H1 (cell line): ENCODE measurements around the gene TMEM63A. TPM values are rescaled to one million over a fixed set of nuclear protein-coding genes. Genes with fewer than 3 reads are reported as not detected.

ENCODE experiments used
- ATF3 ChIP-seq: IDR thresholded peaks from 2 replicates; pipeline ENCODE4 v1.6.1; 2011; ENCODE audit warnings: low read depth, mild to moderate bottlenecking, low read length; ENCODE audit not compliant: insufficient read depth
- GABPA ChIP-seq: IDR thresholded peaks from 2 replicates; pipeline ENCODE4 v1.6.1; 2011; ENCODE audit warnings: mild to moderate bottlenecking, low read length, moderate library complexity, borderline replicate concordance; ENCODE audit not compliant: insufficient read depth
- GTF2F1 ChIP-seq: IDR thresholded peaks from 2 replicates; pipeline ENCODE4 v1.6.1; 2012; ENCODE audit warnings: low read depth, low read length, improper control_type of control experiment, borderline replicate concordance
- RFX5 ChIP-seq: IDR thresholded peaks from 2 replicates; pipeline ENCODE4 v1.6.1; 2011; ENCODE audit warnings: low read depth, low read length, improper control_type of control experiment, borderline replicate concordance
- SP2 ChIP-seq: IDR thresholded peaks from 2 replicates; pipeline ENCODE4 v1.6.1; 2012; ENCODE audit warnings: mild to moderate bottlenecking, low read length, inconsistent platforms
- polyA plus RNA-seq, 7 experiments: library from polyadenylated mRNA; depleted of rRNA in 3 of 7; stranded (reverse) in 5 of 7; unstranded in 2 of 7; fragments of >200 nt in 5 of 7; fragments of 200-250 nt in 2 of 7; gene quantifications; 1 replicate in 5 of 7; 2 replicates in 1 of 7; 4 replicates in 1 of 7; pipeline versions ENCODE4 v1.2.1 to v1.2.3, GENCODE V29; 2011 to 2013; ENCODE audit warnings: missing spikeins in 2 of 7, mixed read lengths in 2 of 7
- total RNA-seq: library from RNA; stranded (reverse); fragmentation: NEBNext Ultra II Directional; extraction: Animal tissue kit (Norgen Biotek cat#: 25700); gene quantifications from 2 replicates; pipeline ENCODE4 v1.2.1, GENCODE V29; 2021
- TF ChIP-seq, protein P1 (sequence below): IDR thresholded peaks from 2 replicates; pipeline ENCODE4 v1.6.1; 2012; ENCODE audit warnings: low read length, inconsistent platforms
- TF ChIP-seq, protein P2 (sequence below): IDR thresholded peaks from 2 replicates; pipeline ENCODE4 v1.6.1; 2011; ENCODE audit warnings: low read length, improper control_type of control experiment

Gene TMEM63A
- total and polyA plus RNA-seq, 2 of the 8 experiments (the other 6 are each of a cell fraction or from before 2014, with no cell fraction given) = 26.1 to 55.4 TPM

DNA sequence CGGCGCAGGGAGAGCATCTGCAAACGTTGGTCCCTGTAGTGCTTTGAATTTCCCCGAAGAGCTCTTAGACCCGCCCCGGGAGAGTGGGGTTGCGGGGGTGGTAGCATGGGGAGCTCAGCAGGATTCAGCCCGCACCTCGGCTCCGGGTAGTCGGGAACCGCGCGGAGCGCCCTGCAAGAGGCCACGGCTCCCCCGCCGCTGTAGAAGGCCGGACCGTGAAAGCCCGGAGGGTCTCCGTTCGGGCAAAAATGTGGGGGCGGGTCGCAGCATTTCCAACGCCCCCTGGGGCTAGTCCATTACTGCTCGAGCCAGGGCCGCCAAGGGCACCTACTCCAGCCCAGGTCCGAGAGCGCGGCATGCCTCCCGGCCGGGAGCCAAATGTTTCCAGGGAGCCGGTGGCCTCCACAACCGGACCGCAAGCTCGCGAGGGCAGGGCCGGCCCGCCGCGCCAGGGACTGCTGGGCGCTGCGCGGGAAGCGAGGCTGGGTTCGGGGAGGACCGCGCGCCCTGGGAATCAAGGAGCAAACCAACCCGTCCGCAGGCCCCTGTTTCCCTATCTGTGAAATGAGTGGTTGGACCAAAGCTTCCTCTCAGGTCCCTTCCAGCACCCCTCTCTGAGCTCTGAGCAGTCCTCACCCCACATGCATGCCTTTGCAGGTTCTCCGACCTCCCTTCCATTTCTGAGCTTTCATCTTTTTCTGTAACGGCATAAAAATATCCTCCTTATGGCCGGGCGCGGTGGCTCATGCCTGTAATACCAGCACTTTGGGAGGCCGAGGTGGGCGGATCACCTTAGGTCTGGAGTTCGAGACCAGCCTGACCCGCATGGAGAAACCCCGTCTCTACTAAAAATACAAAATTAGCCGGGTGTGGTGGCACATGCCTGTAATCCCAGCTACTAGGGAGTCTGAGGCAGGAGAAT, 775 bp upstream of the TMEM63A start (continued):
- TF ChIP-seq, protein P1, sequence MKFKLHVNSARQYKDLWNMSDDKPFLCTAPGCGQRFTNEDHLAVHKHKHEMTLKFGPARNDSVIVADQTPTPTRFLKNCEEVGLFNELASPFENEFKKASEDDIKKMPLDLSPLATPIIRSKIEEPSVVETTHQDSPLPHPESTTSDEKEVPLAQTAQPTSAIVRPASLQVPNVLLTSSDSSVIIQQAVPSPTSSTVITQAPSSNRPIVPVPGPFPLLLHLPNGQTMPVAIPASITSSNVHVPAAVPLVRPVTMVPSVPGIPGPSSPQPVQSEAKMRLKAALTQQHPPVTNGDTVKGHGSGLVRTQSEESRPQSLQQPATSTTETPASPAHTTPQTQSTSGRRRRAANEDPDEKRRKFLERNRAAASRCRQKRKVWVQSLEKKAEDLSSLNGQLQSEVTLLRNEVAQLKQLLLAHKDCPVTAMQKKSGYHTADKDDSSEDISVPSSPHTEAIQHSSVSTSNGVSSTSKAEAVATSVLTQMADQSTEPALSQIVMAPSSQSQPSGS = no peak
- TF ChIP-seq RFX5 = no peak
- TF ChIP-seq, protein P2, sequence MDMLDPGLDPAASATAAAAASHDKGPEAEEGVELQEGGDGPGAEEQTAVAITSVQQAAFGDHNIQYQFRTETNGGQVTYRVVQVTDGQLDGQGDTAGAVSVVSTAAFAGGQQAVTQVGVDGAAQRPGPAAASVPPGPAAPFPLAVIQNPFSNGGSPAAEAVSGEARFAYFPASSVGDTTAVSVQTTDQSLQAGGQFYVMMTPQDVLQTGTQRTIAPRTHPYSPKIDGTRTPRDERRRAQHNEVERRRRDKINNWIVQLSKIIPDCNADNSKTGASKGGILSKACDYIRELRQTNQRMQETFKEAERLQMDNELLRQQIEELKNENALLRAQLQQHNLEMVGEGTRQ = no peak
- TF ChIP-seq GTF2F1 = no peak
- TF ChIP-seq SP2 = no peak
- no peak for TF ChIP-seq ATF3
- TF ChIP-seq GABPA = no peak
